ENCODE measurements around the gene PAK2. TPM values are rescaled to one million over a fixed set of nuclear protein-coding genes. Genes with fewer than 3 reads are reported as not detected.
"Not testable (repeated sequence)": the region's sequence is repeated elsewhere in the genome, so short reads cannot be mapped to it uniquely, and the experiment has no call there.

PAK2 gene
- total RNA-seq, 1 experiment from 2014 or later = 51.3 TPM

DNA sequence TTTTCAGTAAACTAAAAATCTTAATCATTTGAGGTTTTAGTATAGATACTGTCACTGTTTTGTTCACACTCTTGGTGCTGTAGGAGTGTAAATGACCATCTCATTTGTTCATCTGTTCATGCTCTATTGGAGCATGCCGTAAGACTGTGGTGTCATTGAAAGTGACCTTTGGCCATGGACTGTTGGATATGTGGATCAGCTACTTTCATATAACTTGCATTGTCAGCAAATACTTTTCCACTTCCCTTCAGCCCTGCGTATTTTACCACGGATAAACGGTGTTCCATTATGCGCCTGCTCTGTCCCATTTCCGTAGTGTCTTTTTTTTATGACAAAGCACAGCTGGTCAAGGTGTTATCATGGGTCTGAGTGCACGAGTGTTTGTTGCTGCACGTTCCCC, 95.4 kb downstream of the PAK2 start:
- Histone ChIP-seq H3K27me3 (no peaks in the 10 kb centered on the region), H3K27ac (no peak overlapping the region), H3K9me3 (replicated peaks) (no peaks in the 10 kb centered on the region), H3K4me3 (no peak overlapping the region), H3K36me3 (peaks cover 5% of the 10 kb centered on the region), H3K4me1 (no peaks in the 10 kb centered on the region)
- no peak for DNase-seq

DNA sequence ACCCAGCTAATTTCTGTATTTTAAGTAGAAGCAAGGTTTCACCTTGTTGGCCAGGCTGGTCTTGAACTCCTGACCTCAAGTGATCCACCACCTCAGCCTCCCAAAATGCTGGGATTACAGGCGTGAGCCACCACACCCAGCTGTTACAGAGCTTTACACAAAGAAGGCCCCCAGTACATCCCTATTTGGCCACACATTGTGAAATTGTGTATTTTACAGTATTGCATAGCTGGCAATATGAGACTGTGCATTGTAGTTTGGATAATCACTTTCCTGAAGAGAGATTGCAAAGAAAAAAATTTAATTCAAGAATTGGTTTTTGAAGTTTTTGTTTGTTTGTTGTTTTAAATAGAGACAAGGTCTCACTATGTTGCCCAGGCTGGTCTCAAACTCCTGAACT, 97.0 kb downstream of the PAK2 start:
- H3K9me3 ChIP-seq (replicated peaks); H3K4me3 ChIP-seq; H3K4me1 ChIP-seq; DNase-seq; H3K27me3 ChIP-seq; H3K27ac ChIP-seq; H3K36me3 ChIP-seq: not testable (repeated sequence)

DNA sequence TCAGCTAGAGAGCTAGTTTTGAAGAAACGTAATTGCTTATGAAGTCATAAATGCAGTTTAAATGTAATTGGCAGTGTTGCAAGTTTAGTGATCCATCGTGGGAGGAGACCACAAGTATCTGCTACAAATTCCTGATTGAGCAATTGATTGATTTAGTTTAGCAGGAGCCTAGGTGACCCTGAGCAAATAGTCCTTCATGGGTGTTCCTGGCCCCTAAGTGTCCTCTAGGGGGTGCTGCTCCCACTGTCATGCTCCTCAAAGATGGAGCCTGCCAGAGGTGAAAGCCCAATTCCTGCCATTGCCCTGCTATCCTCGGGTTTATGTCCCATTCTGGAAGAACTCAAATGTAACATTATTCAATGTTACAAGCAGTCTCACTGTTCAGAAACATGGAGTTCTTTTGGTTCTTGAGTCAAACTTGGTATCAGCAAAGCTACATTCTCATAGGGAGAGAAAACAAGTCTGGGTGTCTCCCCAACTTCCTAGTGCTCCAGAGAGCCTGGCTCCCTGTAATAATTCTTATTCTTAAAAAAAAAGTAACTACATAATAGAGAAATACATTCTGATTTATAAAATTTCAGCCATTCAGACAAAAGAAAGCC, 98.3 kb downstream of the PAK2 start:
- peak; percentile 64 to 83 for DNase-seq
- H3K36me3 ChIP-seq = no peaks in the 10 kb centered on the region; the same call in 1 of the 2 replicates
- no peaks in the 10 kb centered on the region for H3K9me3 ChIP-seq (replicated peaks)
- no peaks in the 10 kb centered on the region for H3K27me3 ChIP-seq
- no peaks in the 10 kb centered on the region for H3K4me1 ChIP-seq
- no peak overlapping the region for H3K27ac ChIP-seq
- H3K4me3 ChIP-seq = no peak overlapping the region

DNA sequence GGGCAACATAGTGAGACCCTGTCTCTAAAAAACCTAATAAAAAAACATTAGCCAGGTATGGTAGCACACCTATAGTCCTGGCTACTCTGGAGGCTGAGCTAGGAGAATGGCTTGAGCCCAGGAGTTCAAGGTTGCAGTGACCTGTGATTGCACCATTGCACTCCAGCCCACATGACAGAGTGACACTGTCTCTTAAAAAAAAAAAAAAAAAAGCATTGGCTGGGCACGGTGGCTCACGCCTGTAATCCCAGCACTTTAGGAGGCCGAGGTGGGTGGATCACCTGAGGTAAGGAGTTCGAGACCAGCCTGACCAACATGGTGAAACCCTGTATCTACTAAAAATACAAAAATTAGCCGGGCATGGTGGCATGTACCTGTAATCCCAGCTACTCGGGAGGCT, 99.7 kb downstream of the PAK2 start:
- H3K36me3 ChIP-seq; H3K9me3 ChIP-seq (replicated peaks); H3K4me3 ChIP-seq; DNase-seq; H3K27ac ChIP-seq; H3K4me1 ChIP-seq; H3K27me3 ChIP-seq: not testable (repeated sequence)

DNA sequence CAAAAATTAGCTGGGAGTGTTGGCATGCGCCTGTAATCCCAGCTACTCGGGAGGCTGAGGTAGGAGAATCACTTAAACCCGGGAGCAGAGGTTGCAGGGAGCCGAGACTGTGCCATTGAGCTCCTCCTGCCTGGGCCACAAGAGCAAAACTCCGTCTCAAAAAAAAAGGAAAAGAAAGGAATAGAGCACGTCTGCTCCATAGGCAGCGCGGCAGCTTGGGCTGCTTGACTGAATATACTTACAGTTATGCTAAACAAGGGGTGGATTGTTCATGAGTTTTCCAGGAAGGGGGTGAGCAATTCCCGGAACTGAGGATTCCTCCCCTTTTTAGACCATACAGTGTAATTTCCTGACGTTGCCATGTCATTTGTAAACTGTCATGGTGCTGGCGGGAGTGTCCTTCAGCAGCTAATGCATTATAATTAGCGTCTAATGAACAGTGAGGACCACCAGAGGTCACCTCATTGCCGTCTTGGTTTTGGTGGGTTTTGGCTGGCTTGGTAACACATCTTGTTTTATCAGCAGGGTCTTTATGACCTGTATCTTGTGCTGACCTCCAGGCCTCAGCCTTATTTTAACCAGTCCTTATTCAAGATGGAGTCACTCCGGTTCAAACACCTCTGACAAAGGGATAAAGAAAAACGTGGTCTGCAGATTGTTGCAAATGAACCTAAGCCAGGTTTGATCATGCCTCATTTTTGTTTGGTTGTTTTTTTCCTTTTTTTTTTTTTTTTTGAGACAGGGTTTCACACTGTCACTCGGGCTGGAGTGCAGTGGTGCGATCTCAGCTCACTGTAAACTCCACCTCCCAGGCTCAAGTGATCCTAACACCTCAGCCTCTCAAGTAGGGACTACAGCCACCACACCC, 103.1 kb downstream of the PAK2 start:
- Histone ChIP-seq H3K9me3 (replicated peaks) (no peaks in the 10 kb centered on the region), H3K27me3 (no peaks in the 10 kb centered on the region), H3K4me1 (no peaks in the 10 kb centered on the region), H3K4me3 (no peak overlapping the region), H3K27ac (no peak overlapping the region), H3K36me3 (no peaks in the 10 kb centered on the region)
- DNase-seq = no peak

DNA sequence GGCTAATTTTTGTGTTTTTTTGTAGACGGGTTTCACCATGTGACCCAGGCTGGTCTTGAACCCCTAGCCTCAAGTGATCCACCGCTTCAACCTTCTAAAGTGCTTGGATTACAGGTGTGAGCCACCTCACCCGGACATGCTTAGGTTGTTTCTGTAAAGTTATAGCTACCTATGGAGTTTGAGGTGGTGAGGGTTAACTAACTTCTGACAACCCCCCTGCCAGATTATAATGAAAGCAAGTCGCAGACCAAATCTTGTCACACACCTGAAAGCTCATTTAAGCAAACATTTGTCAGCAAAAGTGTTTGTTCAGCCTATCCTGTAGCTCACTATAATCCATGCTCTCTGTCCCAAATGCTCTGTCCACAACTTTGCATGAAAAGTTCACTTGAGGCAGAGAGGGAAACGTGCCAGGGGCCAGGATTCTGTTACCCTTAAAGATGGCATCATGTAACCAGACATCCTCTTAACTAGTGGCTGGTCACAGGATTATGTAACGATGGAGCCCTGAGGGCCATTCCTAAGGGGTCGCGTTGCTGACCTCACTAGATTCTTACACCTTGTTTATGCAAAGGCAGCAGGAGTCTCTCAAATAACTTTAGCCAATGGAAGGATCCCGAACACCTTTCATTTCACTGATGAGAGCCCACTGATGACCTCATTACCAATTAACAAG, 103.9 kb downstream of the PAK2 start:
- Histone ChIP-seq H3K27me3 (no peaks in the 10 kb centered on the region), H3K9me3 (replicated peaks) (no peaks in the 10 kb centered on the region), H3K4me1 (no peaks in the 10 kb centered on the region), H3K4me3 (no peak overlapping the region), H3K36me3 (no peaks in the 10 kb centered on the region), H3K27ac (no peak overlapping the region)
- DNase-seq = peak in 1 of 2 experiments; percentile 24

DNA sequence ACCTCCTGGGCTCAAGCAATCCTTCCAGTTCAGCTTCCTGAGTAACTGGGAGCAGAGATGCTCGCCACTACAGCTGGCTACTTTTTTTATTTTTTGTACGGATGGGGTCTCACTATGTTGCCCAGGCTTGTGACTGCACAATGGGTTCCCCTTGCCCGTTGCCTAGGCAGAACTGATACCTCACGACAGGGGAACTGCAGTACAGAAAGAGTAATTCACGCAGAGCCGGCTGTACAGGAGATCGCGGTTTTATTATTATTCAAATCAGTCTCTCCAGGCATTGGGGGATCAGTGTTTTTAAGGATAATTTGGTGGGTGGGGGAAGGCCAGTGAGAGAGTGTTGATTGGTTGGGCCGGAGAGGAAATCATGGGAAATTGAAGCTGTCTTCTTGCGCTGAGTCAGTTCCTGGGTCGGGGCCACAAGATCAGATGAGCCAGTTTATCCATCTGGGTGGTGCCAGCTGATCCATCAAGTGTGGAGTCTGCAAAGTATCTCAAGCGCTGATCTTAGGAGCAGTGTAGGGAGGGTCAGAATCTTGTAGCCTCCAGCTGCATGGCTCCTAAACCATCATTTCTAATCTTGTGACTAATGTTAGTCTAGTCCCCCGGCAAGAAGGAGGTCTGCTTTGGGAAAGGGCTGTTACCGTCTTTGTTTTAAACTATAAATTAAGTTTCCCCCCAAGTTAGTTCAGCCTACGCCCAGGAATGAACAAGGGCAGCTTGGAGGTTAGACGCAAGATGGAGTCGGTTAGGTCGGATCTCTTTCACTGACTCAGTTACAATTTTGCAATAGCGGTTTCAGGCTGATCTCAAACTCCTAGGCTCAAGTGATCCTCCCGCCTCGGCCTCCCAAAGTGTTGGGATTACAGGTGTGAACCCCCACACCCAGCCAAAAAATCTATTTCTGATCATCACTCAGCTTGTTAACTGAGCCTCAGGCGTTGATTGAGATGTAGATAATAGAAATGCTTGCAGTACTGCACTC, 104.9 kb downstream of the PAK2 start:
- H3K4me1 ChIP-seq = not testable (repeated sequence)

DNA sequence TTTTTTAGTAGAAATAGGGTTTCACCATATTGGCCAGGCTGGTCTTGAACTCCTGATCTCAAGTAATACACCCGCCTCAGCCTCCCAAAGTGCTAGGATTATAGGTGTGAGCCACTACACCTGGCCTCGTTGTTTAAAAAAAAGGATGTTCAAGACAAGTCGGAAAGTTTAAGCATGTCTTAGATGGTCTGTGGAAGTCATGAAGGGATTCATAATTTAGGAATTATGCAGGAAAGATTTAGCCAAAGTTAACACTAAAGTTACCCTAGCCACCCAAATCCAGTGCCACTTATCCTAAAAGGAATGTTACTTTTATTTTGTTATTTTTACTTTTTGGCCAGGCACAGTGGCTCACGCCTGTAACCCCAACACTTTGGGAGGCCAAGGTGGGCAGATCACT, 108.7 kb downstream of the PAK2 start:
- not testable (repeated sequence) for H3K4me3 ChIP-seq; H3K36me3 ChIP-seq; H3K27ac ChIP-seq; H3K27me3 ChIP-seq; H3K4me1 ChIP-seq; H3K9me3 ChIP-seq (replicated peaks); DNase-seq

More for the DNA sequence above, 104.9 kb downstream of the PAK2 start:
- H3K27me3 ChIP-seq; H3K27ac ChIP-seq; H3K4me3 ChIP-seq; H3K36me3 ChIP-seq; H3K9me3 ChIP-seq (replicated peaks); DNase-seq: not testable (repeated sequence)

DNA sequence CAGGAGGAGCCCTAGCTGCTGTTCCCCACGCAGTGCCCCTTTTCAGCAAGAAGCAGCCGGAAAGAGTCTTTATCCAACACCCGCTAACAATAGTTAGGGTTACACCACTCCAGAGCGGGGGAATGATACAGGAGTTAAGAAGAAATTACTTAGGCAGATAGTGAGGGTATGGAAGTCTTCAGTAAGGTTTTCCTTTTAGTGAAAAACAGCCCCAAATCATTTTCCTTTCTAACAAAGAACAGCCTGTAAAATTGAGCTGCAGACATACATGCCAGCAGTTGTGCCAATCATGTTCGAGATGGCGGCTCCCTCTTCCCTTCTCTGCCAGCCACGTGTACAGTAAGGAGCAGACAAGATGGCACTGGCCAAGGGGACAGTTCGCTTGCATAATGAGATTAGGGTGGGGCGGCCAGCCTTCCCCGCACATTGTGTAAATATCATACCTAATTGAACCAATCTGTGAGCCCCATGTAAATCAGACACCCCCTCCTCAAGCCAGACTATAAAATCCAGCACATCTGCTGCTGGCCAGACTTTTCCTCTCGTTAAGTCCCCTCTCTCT, 109.6 kb downstream of the PAK2 start:
- no peaks in the 10 kb centered on the region for H3K4me1 ChIP-seq
- no peak overlapping the region for H3K27ac ChIP-seq
- H3K9me3 ChIP-seq (replicated peaks) = no peaks in the 10 kb centered on the region
- H3K4me3 ChIP-seq = no peak overlapping the region
- no peaks in the 10 kb centered on the region for H3K27me3 ChIP-seq
- no peaks in the 10 kb centered on the region for H3K36me3 ChIP-seq
- no peak for DNase-seq

DNA sequence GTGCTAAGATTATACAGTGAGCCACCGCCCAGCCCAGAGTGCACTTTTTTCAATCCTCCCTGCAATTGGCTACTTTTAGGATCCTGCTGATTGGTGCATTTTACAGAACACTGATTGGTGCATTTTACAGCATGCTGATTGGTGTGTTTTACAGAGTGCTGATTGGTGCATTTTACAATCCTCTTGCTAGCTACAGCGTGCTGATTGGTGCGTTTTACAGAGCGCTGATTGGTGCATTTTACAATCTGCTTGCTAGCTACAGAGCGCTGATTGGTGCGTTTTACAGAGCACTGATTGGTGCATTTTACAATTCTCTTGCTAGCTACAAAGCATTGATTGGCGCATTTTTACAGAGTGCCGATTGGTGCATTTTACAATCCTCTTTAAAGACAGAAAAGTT, 123.3 kb downstream of the PAK2 start:
- not testable (repeated sequence) for H3K4me3 ChIP-seq; H3K4me1 ChIP-seq; H3K27me3 ChIP-seq; H3K9me3 ChIP-seq (replicated peaks); H3K36me3 ChIP-seq; DNase-seq; H3K27ac ChIP-seq

DNA sequence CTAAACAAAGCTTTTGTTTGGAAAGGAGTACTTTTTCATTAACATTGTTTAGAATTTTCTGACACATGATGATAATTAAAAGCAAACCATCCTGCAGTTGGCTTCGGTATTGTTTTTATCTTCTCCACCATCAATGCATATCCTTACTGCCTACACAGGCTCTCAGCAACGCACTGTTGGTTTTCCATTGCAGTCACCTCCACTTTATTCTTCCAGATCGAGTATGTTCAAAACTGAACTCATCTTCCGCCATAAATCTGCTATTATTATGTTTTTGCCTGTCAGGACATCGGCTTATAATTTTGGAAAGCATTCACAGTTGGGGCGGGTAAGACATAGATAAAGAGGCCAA, 127.5 kb downstream of the PAK2 start:
- Histone ChIP-seq H3K27me3 (no peaks in the 10 kb centered on the region), H3K36me3 (peaks cover 6% of the 10 kb centered on the region), H3K4me1 (peaks cover 7% of the 10 kb centered on the region; the same call in 1 of the 2 replicates), H3K27ac (peak overlapping the region; percentile 66), H3K9me3 (replicated peaks) (peaks cover 7% of the 10 kb centered on the region; the same call in 1 of the 2 replicates), H3K4me3 (peak overlapping the region; percentile 98)
- DNase-seq = peak in 1 of 2 experiments; percentile 7

DNA sequence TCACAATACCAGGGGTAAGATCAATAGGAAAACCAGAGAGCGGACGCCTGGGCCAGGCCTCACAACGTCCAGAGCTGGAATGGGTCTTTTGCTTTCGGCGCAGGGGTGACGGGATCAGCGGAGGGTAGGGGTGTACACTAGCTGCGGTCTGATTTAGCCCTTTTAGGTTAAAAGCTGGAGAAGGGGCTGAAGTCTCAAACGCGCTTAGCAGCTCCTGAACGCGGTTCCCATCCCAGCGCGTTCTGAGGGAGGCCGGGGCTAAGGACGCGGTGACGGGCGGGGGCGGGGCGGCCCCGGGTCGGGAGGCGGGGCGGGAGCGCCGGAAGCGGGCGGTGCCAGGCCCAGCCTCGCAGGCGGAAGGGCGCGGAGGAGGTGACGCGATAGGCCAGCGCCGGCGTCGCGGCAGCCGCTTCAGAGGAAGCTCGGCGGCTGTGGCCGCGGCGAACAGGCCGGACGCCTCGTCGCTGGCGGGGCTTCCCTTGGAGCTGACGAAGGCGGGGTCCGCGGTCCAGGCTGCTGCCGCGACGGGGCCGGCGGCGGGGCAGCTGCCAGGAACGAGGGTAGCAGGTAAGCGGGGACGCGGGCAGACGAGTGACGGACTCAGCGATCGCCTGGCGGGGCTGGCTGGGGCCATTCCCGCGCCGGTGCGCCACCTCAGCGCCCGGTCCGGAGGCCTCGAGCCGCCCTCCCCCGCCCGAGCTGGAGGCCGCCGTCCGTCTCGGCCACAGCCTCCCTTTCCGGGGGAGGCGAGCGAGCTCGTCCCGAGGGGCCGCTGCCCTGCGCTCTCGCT, 128.0 kb downstream of the PAK2 start, which contains the start of gene SENP5:
SENP5 (plus strand) TSS at position 414 of the 790 bp plus-strand sequence. CDS start 17,262 bp downstream, outside the sequence.
- Histone ChIP-seq H3K4me3 (peak within 1 kb of the TSS; percentile 98), H3K4me1 (peaks cover 7% of the 10 kb centered on the region; the same call in 1 of the 2 replicates), H3K27me3 (no peaks in the 10 kb centered on the region), H3K9me3 (replicated peaks) (peaks cover 7% of the 10 kb centered on the region; the same call in 1 of the 2 replicates), H3K36me3 (peaks cover 6% of the 10 kb centered on the region), H3K27ac (peak within 1 kb of the TSS; percentile 66)
- peak; percentile 87 to 91 for DNase-seq

DNA sequence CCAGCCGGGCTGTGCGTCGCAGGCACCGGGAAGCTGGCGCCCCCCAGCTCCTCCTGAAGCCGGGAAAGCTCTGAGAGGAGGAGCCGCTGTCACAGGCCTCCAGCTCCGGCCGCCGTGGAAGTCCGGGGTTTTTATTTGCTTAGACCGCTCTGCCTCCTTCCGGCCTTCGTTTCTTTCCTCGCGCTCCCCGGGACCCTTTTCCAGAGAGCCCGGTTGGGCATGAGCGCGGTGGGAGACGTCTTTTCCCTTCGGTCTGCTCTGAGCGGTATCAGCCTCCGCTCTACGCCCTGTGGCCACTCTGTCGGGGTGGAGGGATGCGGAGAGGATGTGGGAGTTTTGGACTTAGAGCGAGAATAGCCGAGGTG, 128.6 kb downstream of the PAK2 start:
- H3K4me3 ChIP-seq = peak overlapping the region; percentile 98
- H3K4me1 ChIP-seq = peaks cover 7% of the 10 kb centered on the region; the same call in 1 of the 2 replicates
- peak; percentile 48 to 56 for DNase-seq
- no peaks in the 10 kb centered on the region for H3K27me3 ChIP-seq
- peaks cover 6% of the 10 kb centered on the region for H3K36me3 ChIP-seq
- peak overlapping the region; percentile 66 for H3K27ac ChIP-seq
- peaks cover 6% of the 10 kb centered on the region; the same call in 1 of the 2 replicates for H3K9me3 ChIP-seq (replicated peaks)

Measured in SJCRH30 (cell line).